DOHH2 (cell line): ENCODE measurements around the gene TBL3.

Experiments
- EZH2phosphoT487 ChIP-seq: fragments of 200-600 bp; sonication (generic); IDR thresholded peaks from 2 replicates; pipeline ENCODE4 v1.6.1; 2017; ENCODE audit warnings: borderline replicate concordance, mild to moderate bottlenecking, antibody characterized with exemption, low read length, moderate library complexity, mixed read lengths
- TF ChIP-seq, protein P1 (sequence below): fragments of 200-600 bp; sonication (generic); IDR thresholded peaks from one replicate; pipeline ENCODE4 v1.5.1; 2014; ENCODE audit warnings: antibody characterized with exemption, mild to moderate bottlenecking, low read depth, low read length; ENCODE audit not compliant: poor library complexity, severe bottlenecking

GRCh38 chr16:1976951-1977874 lies 5.4 kb downstream of the TBL3 start:
- TF ChIP-seq, protein P1, sequence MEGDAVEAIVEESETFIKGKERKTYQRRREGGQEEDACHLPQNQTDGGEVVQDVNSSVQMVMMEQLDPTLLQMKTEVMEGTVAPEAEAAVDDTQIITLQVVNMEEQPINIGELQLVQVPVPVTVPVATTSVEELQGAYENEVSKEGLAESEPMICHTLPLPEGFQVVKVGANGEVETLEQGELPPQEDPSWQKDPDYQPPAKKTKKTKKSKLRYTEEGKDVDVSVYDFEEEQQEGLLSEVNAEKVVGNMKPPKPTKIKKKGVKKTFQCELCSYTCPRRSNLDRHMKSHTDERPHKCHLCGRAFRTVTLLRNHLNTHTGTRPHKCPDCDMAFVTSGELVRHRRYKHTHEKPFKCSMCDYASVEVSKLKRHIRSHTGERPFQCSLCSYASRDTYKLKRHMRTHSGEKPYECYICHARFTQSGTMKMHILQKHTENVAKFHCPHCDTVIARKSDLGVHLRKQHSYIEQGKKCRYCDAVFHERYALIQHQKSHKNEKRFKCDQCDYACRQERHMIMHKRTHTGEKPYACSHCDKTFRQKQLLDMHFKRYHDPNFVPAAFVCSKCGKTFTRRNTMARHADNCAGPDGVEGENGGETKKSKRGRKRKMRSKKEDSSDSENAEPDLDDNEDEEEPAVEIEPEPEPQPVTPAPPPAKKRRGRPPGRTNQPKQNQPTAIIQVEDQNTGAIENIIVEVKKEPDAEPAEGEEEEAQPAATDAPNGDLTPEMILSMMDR: no peak
- TF ChIP-seq EZH2phosphoT487: no peak
